ENCODE results near the gene PAGR1.
A peak's percentile ranks its signal among the peaks of the same experiment; 100 is the strongest.
"Not testable (repeated sequence)": the region's sequence is repeated elsewhere in the genome, so short reads cannot be mapped to it uniquely, and the experiment has no call there.

PAGR1 gene

GRCh38 chr16:29793153-29793552 lies 22.8 kb upstream of the PAGR1 start:
- not testable (repeated sequence) for DNase-seq

- DNase-seq = no peak
Measured at GRCh38 chr16:29794231-29794710, 21.7 kb upstream of the PAGR1 start.

GRCh38 chr16:29802416-29802935 lies 13.5 kb upstream of the PAGR1 start:
- DNase-seq = no peak

GRCh38 chr16:29804020-29804419 lies 11.9 kb upstream of the PAGR1 start:
- no peak for DNase-seq

- no peak for DNase-seq
Measured at GRCh38 chr16:29804455-29805231, 11.3 kb upstream of the PAGR1 start.

- DNase-seq = peak; percentile 98
Measured at GRCh38 chr16:29805232-29806098, 10.5 kb upstream of the PAGR1 start.

- no peak for DNase-seq
Measured at GRCh38 chr16:29806099-29806579, 9.8 kb upstream of the PAGR1 start, which contains the start of gene MAZ. MAZ (plus strand) TSS chr16:29806529; CDS start chr16:29806702, 173 bp downstream.

- peak; percentile 81 for DNase-seq
Measured at GRCh38 chr16:29806641-29807425, 9.1 kb upstream of the PAGR1 start.

GRCh38 chr16:29807426-29808218 lies 8.3 kb upstream of the PAGR1 start:
- DNase-seq = peak; percentile 91

GRCh38 chr16:29808219-29808900 lies 7.6 kb upstream of the PAGR1 start:
- peak; percentile 58 for DNase-seq

GRCh38 chr16:29809031-29809747 lies 6.8 kb upstream of the PAGR1 start:
- no peak for DNase-seq

GRCh38 chr16:29809850-29810698 lies 5.9 kb upstream of the PAGR1 start:
- peak; percentile 54 for DNase-seq

GRCh38 chr16:29810699-29811169 lies 5.2 kb upstream of the PAGR1 start:
- DNase-seq = no peak

GRCh38 chr16:29811170-29811895 lies 4.6 kb upstream of the PAGR1 start:
- DNase-seq = peak; percentile 86

- peak; percentile 66 for DNase-seq
Measured at GRCh38 chr16:29811896-29812665, 3.9 kb upstream of the PAGR1 start, which contains the start of gene PRRT2. PRRT2 (plus strand) TSS chr16:29812193; CDS start chr16:29813055, 862 bp downstream.

GRCh38 chr16:29812754-29813643 lies 3.0 kb upstream of the PAGR1 start:
- no peak for DNase-seq
